ENCODE data around the gene CCR5.

DNA sequence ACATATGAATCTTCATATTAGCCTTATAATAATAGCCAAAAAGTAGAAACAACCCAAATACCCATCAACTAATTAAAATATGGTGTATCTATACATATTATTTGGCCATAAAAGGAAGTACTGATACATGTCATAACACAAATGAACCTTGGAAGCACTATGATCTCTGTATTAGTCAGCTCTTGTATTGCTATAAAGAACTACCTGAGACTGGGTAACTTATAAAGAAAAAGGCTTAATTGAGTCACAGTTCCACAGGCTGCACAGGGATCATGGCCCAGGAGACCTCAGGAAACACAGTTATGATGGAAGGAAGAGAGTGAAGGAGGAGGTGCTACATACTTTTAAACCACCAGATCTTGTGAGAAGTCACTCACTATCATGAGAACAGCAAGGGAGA is 32.8 kb upstream of the CCR5 start:
- TF ChIP-seq, protein P1, sequence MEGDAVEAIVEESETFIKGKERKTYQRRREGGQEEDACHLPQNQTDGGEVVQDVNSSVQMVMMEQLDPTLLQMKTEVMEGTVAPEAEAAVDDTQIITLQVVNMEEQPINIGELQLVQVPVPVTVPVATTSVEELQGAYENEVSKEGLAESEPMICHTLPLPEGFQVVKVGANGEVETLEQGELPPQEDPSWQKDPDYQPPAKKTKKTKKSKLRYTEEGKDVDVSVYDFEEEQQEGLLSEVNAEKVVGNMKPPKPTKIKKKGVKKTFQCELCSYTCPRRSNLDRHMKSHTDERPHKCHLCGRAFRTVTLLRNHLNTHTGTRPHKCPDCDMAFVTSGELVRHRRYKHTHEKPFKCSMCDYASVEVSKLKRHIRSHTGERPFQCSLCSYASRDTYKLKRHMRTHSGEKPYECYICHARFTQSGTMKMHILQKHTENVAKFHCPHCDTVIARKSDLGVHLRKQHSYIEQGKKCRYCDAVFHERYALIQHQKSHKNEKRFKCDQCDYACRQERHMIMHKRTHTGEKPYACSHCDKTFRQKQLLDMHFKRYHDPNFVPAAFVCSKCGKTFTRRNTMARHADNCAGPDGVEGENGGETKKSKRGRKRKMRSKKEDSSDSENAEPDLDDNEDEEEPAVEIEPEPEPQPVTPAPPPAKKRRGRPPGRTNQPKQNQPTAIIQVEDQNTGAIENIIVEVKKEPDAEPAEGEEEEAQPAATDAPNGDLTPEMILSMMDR (IDR thresholded peaks at IDR 0.05; ENCODE audit: borderline replicate concordance, extremely low read depth, low read length, poor library complexity, severe bottlenecking) = no peak
- TF ChIP-seq EZH2 (IDR thresholded peaks at IDR 0.05; ENCODE audit: borderline replicate concordance, low read depth, low read length, severe bottlenecking) = no peak
